Breast epithelium (tissue), 4 donors: ENCODE results near the gene CYTH3. TPM values are rescaled to one million over a fixed set of nuclear protein-coding genes. Genes with fewer than 3 reads are reported as not detected.

Experiments used
- DNase-seq, 2 donors: peaks; one replicate each; pipeline ENCODE4 v3.0.0-alpha.2; 2019; ENCODE audit warnings: low spot score in 2 of 2
- H3K27ac ChIP-seq, 2 donors: fragments of 200-600 bp; sonication (generic) in 1 of 2; one replicate each; pipeline ENCODE4 v1.5.1; 2016 to 2019; ENCODE audit warnings: mild to moderate bottlenecking in 1 of 2
- H3K27me3 ChIP-seq, 2 donors: fragments of 200-600 bp; sonication (generic) in 1 of 2; one replicate each; pipeline versions ENCODE4 v1.5.1 to v1.6.0; 2017 to 2019; ENCODE audit warnings: control low read depth in 1 of 2, mild to moderate bottlenecking in 1 of 2
- H3K36me3 ChIP-seq: fragments of 200-600 bp; one replicate; pipeline ENCODE4 v1.5.1; 2019
- H3K4me1 ChIP-seq, 2 donors: fragments of 200-600 bp; sonication (generic); one replicate each; pipeline ENCODE4 v1.5.1; 2016 to 2019; ENCODE audit warnings: control low read depth in 1 of 2
- H3K4me3 ChIP-seq, 3 donors: fragments of 200-600 bp; sonication (generic); 1 replicate in 2 of 3; 2 replicates in 1 of 3; pipeline ENCODE4 v1.5.1; 2016 to 2019; ENCODE audit warnings: mild to moderate bottlenecking in 3 of 3, moderate library complexity in 2 of 3
- H3K9me3 ChIP-seq, 2 donors: fragments of 200-600 bp; sonication (generic) in 1 of 2; one replicate each; pipeline ENCODE4 v1.5.1; 2016 to 2019; ENCODE audit warnings: control low read depth in 1 of 2
- CTCF ChIP-seq, 3 donors: fragments of 450-650 bp; IDR thresholded peaks; one replicate each; pipeline ENCODE4 v1.5.1; 2016 to 2017; ENCODE audit warnings: antibody characterized with exemption in 3 of 3, mild to moderate bottlenecking in 3 of 3, moderate library complexity in 3 of 3
- POLR2A ChIP-seq: fragments of 450-650 bp; IDR thresholded peaks from one replicate; pipeline ENCODE4 v1.6.1; 2016; ENCODE audit warnings: antibody characterized with exemption, mild to moderate bottlenecking, moderate library complexity
- POLR2AphosphoS5 ChIP-seq, 3 donors: sonication (generic); formaldehyde crosslinking; IDR thresholded peaks; one replicate each; pipeline ENCODE4 v1.6.1; 2017; ENCODE audit warnings: antibody characterized with exemption in 3 of 3
- intact Hi-C: fragments of 100-400 bp; cut with DNase I; formaldehyde crosslinking; loops from one replicate; pipeline ENCODE4 v1.15.1; 2023; ENCODE audit warnings: low total_unique reads
- total RNA-seq, 3 donors: library from RNA; depleted of rRNA; stranded (reverse); fragments of >200 nt; gene quantifications; one replicate each; pipeline ENCODE4 v1.1.0, GENCODE V29; 2016

Gene CYTH3
- total RNA-seq, 3 donors from 2014 or later: 23.6 to 46.4 (median 33.4) TPM

- Histone ChIP-seq H3K9me3 (no peaks in the 10 kb centered on the region), H3K4me1 (no peaks in the 10 kb centered on the region), H3K27me3 (no peaks in the 10 kb centered on the region), H3K27ac (no peak overlapping the region), H3K36me3 (no peaks in the 10 kb centered on the region), H3K4me3 (no peak overlapping the region)
- intact Hi-C loops: no loop called here
- TF ChIP-seq POLR2A (no peak), POLR2AphosphoS5 (IDR thresholded peaks at IDR 0.05) (no peak), CTCF (IDR thresholded peaks at IDR 0.05) (no peak)
- no peak for DNase-seq
Observed at GRCh38 chr7:6205971-6206660, 66.3 kb downstream of the CYTH3 start.

GRCh38 chr7:6203381-6203780 is 69.0 kb downstream of the CYTH3 start:
- no peak for TF ChIP-seq CTCF (IDR thresholded peaks at IDR 0.05)
- no peak for TF ChIP-seq POLR2AphosphoS5 (IDR thresholded peaks at IDR 0.05)
- no peak for TF ChIP-seq POLR2A
- H3K36me3 ChIP-seq: no peaks in the 10 kb centered on the region
- H3K4me1 ChIP-seq: no peaks in the 10 kb centered on the region
- no peak overlapping the region for H3K4me3 ChIP-seq
- H3K9me3 ChIP-seq: no peaks in the 10 kb centered on the region
- no peak for DNase-seq
- no peak overlapping the region for H3K27ac ChIP-seq
- H3K27me3 ChIP-seq: no peaks in the 10 kb centered on the region
- intact Hi-C loops: no loop called here

- TF ChIP-seq POLR2A (no peak), POLR2AphosphoS5 (IDR thresholded peaks at IDR 0.05) (no peak), CTCF (IDR thresholded peaks at IDR 0.05) (no peak)
- no peak overlapping the region for H3K4me3 ChIP-seq
- H3K9me3 ChIP-seq: no peaks in the 10 kb centered on the region
- intact Hi-C loops: no loop called here
- no peak for DNase-seq
- no peaks in the 10 kb centered on the region for H3K4me1 ChIP-seq
- no peaks in the 10 kb centered on the region for H3K36me3 ChIP-seq
- H3K27me3 ChIP-seq: no peaks in the 10 kb centered on the region
- no peak overlapping the region for H3K27ac ChIP-seq
Observed at GRCh38 chr7:6202117-6202516, 70.3 kb downstream of the CYTH3 start.

GRCh38 chr7:6200971-6201370 is 71.5 kb downstream of the CYTH3 start:
- Histone ChIP-seq H3K4me3 (no peak overlapping the region), H3K27ac (no peak overlapping the region), H3K36me3 (no peaks in the 10 kb centered on the region), H3K27me3 (no peaks in the 10 kb centered on the region), H3K9me3 (no peaks in the 10 kb centered on the region), H3K4me1 (no peaks in the 10 kb centered on the region)
- no peak for DNase-seq
- no peak for TF ChIP-seq POLR2AphosphoS5 (IDR thresholded peaks at IDR 0.05)
- no peak for TF ChIP-seq CTCF (IDR thresholded peaks at IDR 0.05)
- TF ChIP-seq POLR2A: no peak
- intact Hi-C loops: no loop called here

- H3K27me3 ChIP-seq: no peaks in the 10 kb centered on the region
- no peak overlapping the region for H3K27ac ChIP-seq
- H3K36me3 ChIP-seq: no peaks in the 10 kb centered on the region
- H3K9me3 ChIP-seq: no peaks in the 10 kb centered on the region
- DNase-seq: no peak
- no peak overlapping the region for H3K4me3 ChIP-seq
- no peak for TF ChIP-seq POLR2A
- intact Hi-C loops: no loop called here
- no peaks in the 10 kb centered on the region for H3K4me1 ChIP-seq
Observed at GRCh38 chr7:6198689-6199595, 73.5 kb downstream of the CYTH3 start.
